HCT116 (cell line): ENCODE results near the gene SYNGAP1. TPM values are rescaled to one million over a fixed set of nuclear protein-coding genes. Genes with fewer than 3 reads are reported as not detected.

Source experiments
- ATAC-seq: fragments of 200-7000 bp; cut with Tn5 transposase; 2 replicates; pipeline ENCODE4 v1.9.1; 2020; ENCODE audit warnings: mild to moderate bottlenecking, moderate library complexity
- BruUV-seq: library from RNA; stranded (reverse); fragments of 400-500 nt; replicated peaks from 2 replicates; lab custom pipeline; 2021; lab: Mats Ljungman, UMichigan
- CTCF ChIA-PET: fragments of 300-600 bp; sonication (Branson Sonifier 250); formaldehyde crosslinking; loops from one replicate; lab custom pipeline; 2021; ENCODE audit warnings: antibody characterized with exemption; lab: Charles Lee
- POLR2A ChIA-PET: fragments of 300-600, 350-600 bp; sonication (Branson Sonifier 250); formaldehyde crosslinking; loops from one replicate; lab custom pipeline; 2021; ENCODE audit warnings: antibody characterized with exemption; lab: Charles Lee
- RAD21 ChIA-PET, 2 experiments: fragments of 300-600 bp; sonication (Branson Sonifier 250); formaldehyde crosslinking; loops; one replicate each; lab custom pipeline; 2023; ENCODE audit warnings: low total read pairs in 2 of 2; ENCODE audit not compliant: uncharacterized antibody in 2 of 2, unreplicated experiment in 2 of 2, low non-redundant PET in 1 of 2; lab: Charles Lee
- DNase-seq: peaks from one replicate; pipeline ENCODE4 v3.0.0-alpha.2; 2010; ENCODE audit warnings: low read depth, low spot score
- H2AFZ ChIP-seq: fragments of 200-600 bp; shearing (Covaris generic), sonication (generic); 2 replicates; pipeline ENCODE4 v1.6.1; 2017; ENCODE audit warnings: low read depth, mixed run types, mixed read lengths, antibody characterized with exemption, low read length; ENCODE audit not compliant: poor library complexity, severe bottlenecking
- H3K27ac ChIP-seq: 2 replicates; pipeline ENCODE4 v1.5.1; 2012; ENCODE audit warnings: low read depth, low read length
- H3K27me3 ChIP-seq: fragments of 200-600 bp; sonication (generic); 2 replicates; pipeline ENCODE4 v1.6.1; 2016; ENCODE audit warnings: mixed run types, low read length, mixed read lengths; ENCODE audit not compliant: insufficient read depth
- H3K36me3 ChIP-seq, 2 experiments: fragments of 200-500 bp in 1 of 2; fragments of 200-600 bp in 1 of 2; sonication (Bioruptor generic) in 1 of 2; sonication (generic) in 1 of 2; 2 replicates each; pipeline versions ENCODE4 v1.5.1 to v1.6.1; 2014 to 2016; ENCODE audit warnings: low read length in 2 of 2, inconsistent platforms in 1 of 2, mixed read lengths in 1 of 2, mixed run types in 1 of 2; ENCODE audit not compliant: insufficient read depth in 2 of 2, control insufficient read depth in 1 of 2
- H3K4me1 ChIP-seq, 2 experiments: fragments of 200-600 bp in 1 of 2; sonication (generic) in 1 of 2; 2 replicates each; pipeline versions ENCODE4 v1.5.1 to v1.6.1; 2012 to 2017; ENCODE audit warnings: low read length in 2 of 2, inconsistent platforms in 1 of 2, mild to moderate bottlenecking in 1 of 2, mixed read lengths in 1 of 2, mixed run types in 1 of 2, moderate library complexity in 1 of 2; ENCODE audit not compliant: insufficient read depth in 2 of 2, control insufficient read depth in 1 of 2
- H3K4me2 ChIP-seq: fragments of 200-600 bp; sonication (generic); 2 replicates; pipeline ENCODE4 v1.6.1; 2017; ENCODE audit warnings: mixed run types, low read length, mixed read lengths
- H3K4me3 ChIP-seq, 2 experiments: fragments of 200-600 bp in 1 of 2; sonication (generic) in 1 of 2; replicated peaks in 1 of 2; 2 replicates each; pipeline ENCODE4 v1.5.1; 2011 to 2016; ENCODE audit warnings: low read length in 2 of 2, control low read depth in 1 of 2, low read depth in 1 of 2, mild to moderate bottlenecking in 1 of 2, mixed read lengths in 1 of 2, mixed run types in 1 of 2
- H3K79me2 ChIP-seq: fragments of 200-600 bp; sonication (generic); 2 replicates; pipeline ENCODE4 v1.6.1; 2017; ENCODE audit warnings: mild to moderate bottlenecking, mixed run types, low read length, moderate library complexity, mixed read lengths; ENCODE audit not compliant: insufficient read depth
- H3K9ac ChIP-seq: fragments of 200-600 bp; sonication (generic); 2 replicates; pipeline ENCODE4 v1.6.1; 2016; ENCODE audit warnings: low read length, mixed read lengths
- H3K9me2 ChIP-seq: fragments of 200-600 bp; sonication (generic), shearing (Covaris generic); 2 replicates; pipeline ENCODE4 v1.6.1; 2017; ENCODE audit warnings: mixed run types, mild to moderate bottlenecking, moderate library complexity; ENCODE audit not compliant: insufficient read depth
- H3K9me3 ChIP-seq, 2 experiments: fragments of 200-500 bp in 1 of 2; fragments of 200-600 bp in 1 of 2; sonication (Bioruptor generic) in 1 of 2; sonication (generic) in 1 of 2; 2 replicates each; pipeline ENCODE4 v1.6.1; 2014 to 2017; ENCODE audit warnings: low read length in 2 of 2, mixed read lengths in 2 of 2, inconsistent platforms in 1 of 2, low read depth in 1 of 2, mild to moderate bottlenecking in 1 of 2, mixed run types in 1 of 2, moderate library complexity in 1 of 2; ENCODE audit not compliant: control insufficient read depth in 1 of 2, insufficient read depth in 1 of 2
- H4K20me1 ChIP-seq: fragments of 200-600 bp; sonication (generic), shearing (Covaris generic); 2 replicates; pipeline ENCODE4 v1.6.1; 2017; ENCODE audit warnings: mixed run types, mild to moderate bottlenecking, moderate library complexity; ENCODE audit not compliant: insufficient read depth
- CBX3 ChIP-seq: IDR thresholded peaks from 2 replicates; pipeline ENCODE4 v1.6.1; 2012; ENCODE audit warnings: low read depth
- CEBPB ChIP-seq: IDR thresholded peaks from 2 replicates; pipeline ENCODE4 v1.6.1; 2012; ENCODE audit warnings: low read depth
- ELF1 ChIP-seq: IDR thresholded peaks from 2 replicates; pipeline ENCODE4 v1.6.1; 2012; ENCODE audit warnings: low read depth, borderline replicate concordance
- JUND ChIP-seq: IDR thresholded peaks from 2 replicates; pipeline ENCODE4 v1.6.1; 2012
- POLR2A ChIP-seq: IDR thresholded peaks from 2 replicates; pipeline ENCODE4 v1.7.0; 2011; ENCODE audit warnings: borderline replicate concordance; ENCODE audit not compliant: insufficient read depth, insufficient read length; ENCODE audit errors: extremely low read depth
- POLR2AphosphoS5 ChIP-seq: IDR thresholded peaks from 2 replicates; pipeline ENCODE4 v1.6.1; 2011; ENCODE audit warnings: mild to moderate bottlenecking, low read depth, low read length, moderate library complexity
- TCF7L2 ChIP-seq: IDR thresholded peaks from 2 replicates; pipeline ENCODE4 v1.7.0; 2011; ENCODE audit warnings: borderline replicate concordance, inconsistent platforms; ENCODE audit not compliant: insufficient read depth, insufficient read length; ENCODE audit errors: extremely low read depth
- ZFX ChIP-seq: fragments of 450-650 bp; IDR thresholded peaks from 2 replicates; pipeline ENCODE4 v1.6.1; 2017
- ZNF274 ChIP-seq: fragments of 200-500 bp; sonication (Bioruptor generic); IDR thresholded peaks from 2 replicates; pipeline ENCODE4 v1.6.1; 2014; ENCODE audit warnings: mild to moderate bottlenecking, low read depth, low read length, inconsistent platforms
- intact Hi-C: fragments of 100-400 bp; cut with micrococcal nuclease; formaldehyde crosslinking; loops from 2 replicates; pipeline ENCODE4 v1.10.0; 2022
- total RNA-seq: library from RNA; stranded (reverse); gene quantifications from one replicate; pipeline ENCODE4 v1.2.1, GENCODE V29; 2021; ENCODE audit not compliant: unreplicated experiment
- TF ChIP-seq, protein P1 (sequence below): IDR thresholded peaks from 2 replicates; pipeline ENCODE4 v1.6.1; 2011; ENCODE audit warnings: mild to moderate bottlenecking, low read length, moderate library complexity; ENCODE audit not compliant: insufficient replicate concordance; ENCODE audit errors: extremely low read depth
- TF ChIP-seq, protein P2 (sequence below), 3 experiments: fragments of 200-600 bp in 1 of 3; sonication (generic) in 1 of 3; IDR thresholded peaks in 2 of 3; conservative IDR thresholded peaks in 1 of 3; 2 replicates each; pipeline ENCODE4 v1.5.1; 2012 to 2017; ENCODE audit warnings: low read depth in 2 of 3, low read length in 2 of 3, antibody characterized with exemption in 1 of 3, borderline replicate concordance in 1 of 3, control low read depth in 1 of 3, mild to moderate bottlenecking in 1 of 3, mixed read lengths in 1 of 3, mixed run types in 1 of 3, moderate library complexity in 1 of 3; ENCODE audit not compliant: insufficient read depth in 1 of 3
- TF ChIP-seq, protein P3 (sequence below): IDR thresholded peaks from 2 replicates; pipeline ENCODE4 v1.6.1; 2012

Gene SYNGAP1
- total RNA-seq, 1 experiment from 2014 or later: 11.5 TPM

DNA sequence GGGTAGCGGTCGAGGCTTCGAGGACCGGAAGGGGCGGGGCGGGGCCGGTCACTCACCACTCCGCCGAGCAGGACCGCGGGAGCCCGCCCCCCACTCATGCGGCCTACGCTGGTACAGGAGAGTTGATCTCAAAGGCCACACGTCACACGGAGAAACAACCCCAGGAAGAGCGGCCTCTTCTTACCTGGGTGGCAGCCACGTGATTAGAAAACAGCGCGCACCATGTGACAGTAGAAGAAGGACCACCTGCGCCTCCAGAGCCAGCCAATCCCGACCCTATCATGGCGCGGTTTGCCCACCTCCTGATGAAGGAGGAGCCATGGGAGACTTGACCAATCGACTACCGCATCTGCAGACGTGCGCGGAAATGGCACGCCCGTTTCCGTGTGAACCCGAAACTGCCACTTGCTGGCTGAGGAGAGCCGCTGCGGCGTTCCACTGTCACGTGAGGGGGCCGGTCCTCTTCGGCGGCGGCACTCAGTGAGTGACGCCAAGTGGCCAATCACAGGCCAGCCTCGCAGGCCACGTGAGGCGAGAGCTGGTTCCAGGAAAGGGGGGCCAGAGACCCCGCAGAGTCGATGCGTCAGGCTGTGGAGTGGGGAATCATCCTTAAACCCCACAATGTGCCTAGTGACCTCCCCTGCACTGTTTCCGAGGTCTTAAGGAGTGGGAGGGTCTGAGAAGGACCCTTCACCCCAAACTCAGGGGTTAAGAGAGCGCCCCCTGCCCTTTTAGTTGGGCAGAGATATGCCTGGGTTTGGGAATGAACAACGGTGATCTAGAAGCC, 1.8 kb upstream of the SYNGAP1 start, which contains the start of gene CUTA:
Gene CUTA, minus strand, starts transcription at position 205 of the 787 bp plus-strand sequence. Its CDS starts 107 bp downstream, at position 98.
- Histone ChIP-seq H3K4me1 (peaks cover 13 to 29% of the 10 kb centered on the region in 2 experiments), H3K27me3 (no peaks in the 10 kb centered on the region), H4K20me1 (no peaks in the 10 kb centered on the region), H3K9me3 (no peaks in the 10 kb centered on the region), H2AFZ (no peak within 1 kb of the TSS), H3K4me3 (peak within 1 kb of the TSS; percentile 86 to 94), H3K27ac (peak within 1 kb of the TSS; percentile 93), H3K9me2 (no peaks in the 10 kb centered on the region), H3K9ac (peak within 1 kb of the TSS; percentile 81), H3K36me3 (peaks cover 5 to 25% of the 10 kb centered on the region in 2 experiments; a peak in 3 of 4 replicates), H3K4me2 (peak within 1 kb of the TSS; percentile 97), H3K79me2 (peaks cover 32% of the 10 kb centered on the region)
- TF ChIP-seq, protein P1, sequence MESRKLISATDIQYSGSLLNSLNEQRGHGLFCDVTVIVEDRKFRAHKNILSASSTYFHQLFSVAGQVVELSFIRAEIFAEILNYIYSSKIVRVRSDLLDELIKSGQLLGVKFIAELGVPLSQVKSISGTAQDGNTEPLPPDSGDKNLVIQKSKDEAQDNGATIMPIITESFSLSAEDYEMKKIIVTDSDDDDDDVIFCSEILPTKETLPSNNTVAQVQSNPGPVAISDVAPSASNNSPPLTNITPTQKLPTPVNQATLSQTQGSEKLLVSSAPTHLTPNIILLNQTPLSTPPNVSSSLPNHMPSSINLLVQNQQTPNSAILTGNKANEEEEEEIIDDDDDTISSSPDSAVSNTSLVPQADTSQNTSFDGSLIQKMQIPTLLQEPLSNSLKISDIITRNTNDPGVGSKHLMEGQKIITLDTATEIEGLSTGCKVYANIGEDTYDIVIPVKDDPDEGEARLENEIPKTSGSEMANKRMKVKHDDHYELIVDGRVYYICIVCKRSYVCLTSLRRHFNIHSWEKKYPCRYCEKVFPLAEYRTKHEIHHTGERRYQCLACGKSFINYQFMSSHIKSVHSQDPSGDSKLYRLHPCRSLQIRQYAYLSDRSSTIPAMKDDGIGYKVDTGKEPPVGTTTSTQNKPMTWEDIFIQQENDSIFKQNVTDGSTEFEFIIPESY: no peak
- no peak for TF ChIP-seq CBX3
- TF ChIP-seq, protein P2, sequence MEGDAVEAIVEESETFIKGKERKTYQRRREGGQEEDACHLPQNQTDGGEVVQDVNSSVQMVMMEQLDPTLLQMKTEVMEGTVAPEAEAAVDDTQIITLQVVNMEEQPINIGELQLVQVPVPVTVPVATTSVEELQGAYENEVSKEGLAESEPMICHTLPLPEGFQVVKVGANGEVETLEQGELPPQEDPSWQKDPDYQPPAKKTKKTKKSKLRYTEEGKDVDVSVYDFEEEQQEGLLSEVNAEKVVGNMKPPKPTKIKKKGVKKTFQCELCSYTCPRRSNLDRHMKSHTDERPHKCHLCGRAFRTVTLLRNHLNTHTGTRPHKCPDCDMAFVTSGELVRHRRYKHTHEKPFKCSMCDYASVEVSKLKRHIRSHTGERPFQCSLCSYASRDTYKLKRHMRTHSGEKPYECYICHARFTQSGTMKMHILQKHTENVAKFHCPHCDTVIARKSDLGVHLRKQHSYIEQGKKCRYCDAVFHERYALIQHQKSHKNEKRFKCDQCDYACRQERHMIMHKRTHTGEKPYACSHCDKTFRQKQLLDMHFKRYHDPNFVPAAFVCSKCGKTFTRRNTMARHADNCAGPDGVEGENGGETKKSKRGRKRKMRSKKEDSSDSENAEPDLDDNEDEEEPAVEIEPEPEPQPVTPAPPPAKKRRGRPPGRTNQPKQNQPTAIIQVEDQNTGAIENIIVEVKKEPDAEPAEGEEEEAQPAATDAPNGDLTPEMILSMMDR (IDR thresholded peaks at IDR 0.05 in 2 of 3, conservative IDR thresholded peaks at IDR 0.05 in 1 of 3; ENCODE audit: borderline replicate concordance in 1 of 3, insufficient read depth in 1 of 3, low read depth in 2 of 3, low read length in 2 of 3): peak in 2 of 3 experiments; percentile 48 to 60; a peak in 4 of 6 replicates
- TF ChIP-seq POLR2AphosphoS5: peak; percentile 65
- TF ChIP-seq CEBPB: no peak
- TF ChIP-seq, protein P3, sequence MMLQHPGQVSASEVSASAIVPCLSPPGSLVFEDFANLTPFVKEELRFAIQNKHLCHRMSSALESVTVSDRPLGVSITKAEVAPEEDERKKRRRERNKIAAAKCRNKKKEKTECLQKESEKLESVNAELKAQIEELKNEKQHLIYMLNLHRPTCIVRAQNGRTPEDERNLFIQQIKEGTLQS: no peak
- TF ChIP-seq POLR2A: peak; percentile 32
- no peak for TF ChIP-seq JUND
- no peak for TF ChIP-seq ZFX
- TF ChIP-seq ZNF274: no peak
- TF ChIP-seq ELF1: no peak
- TF ChIP-seq TCF7L2: peak; percentile 88
- ATAC-seq (peak; percentile 92), DNase-seq (peak; percentile 99)
- ChIA-PET POLR2A (interaction anchor here (0.5 to 1.2 kb wide), 2 partner anchors 11 to 157 kb away, joined by 3 read pairs; no protein-coding TSS in a partner anchor), CTCF (interaction anchor here (1.0 to 1.4 kb wide), 4 partner anchors 8 to 28 kb away, joined by 3 to 4 read pairs (median 4); no protein-coding TSS in a partner anchor), RAD21 (no interaction called here)
- intact Hi-C loops: loop anchor here (10.0 kb wide), 1 partner anchor 213 kb away; the partner anchor contains the start of genes HSD17B8, RING1, RXRB and SLC39A7
- BruUV-seq: no TSS peak
